Measurements from ENCODE around the gene PLA2R1. TPM values are rescaled to one million over a fixed set of nuclear protein-coding genes. Genes with fewer than 3 reads are reported as not detected.

Gene PLA2R1
- total RNA-seq, 4 donors from 2014 or later = 18.3 to 52.0 (median 34.1) TPM

- DNase-seq (ENCODE audit: low spot score in 2 of 2) = no peak
- intact Hi-C loops (cut with DNase I; ENCODE audit: low total_unique reads) = no loop called here
- TF ChIP-seq POLR2A (IDR thresholded peaks at IDR 0.05) = no peak
- no peak for TF ChIP-seq CTCF (IDR thresholded peaks at IDR 0.05)
- WGBS, 2 donors = 84 to 91% methylated on average over 3 of the region's 3 CpGs
- no peak overlapping the region for H3K4me3 ChIP-seq (ENCODE audit: low read depth, poor library complexity, severe bottlenecking)
Measured at GRCh38 chr2:159998961-159999360, 63.5 kb downstream of the PLA2R1 start.

GRCh38 chr2:159998243-159998642 is 64.2 kb downstream of the PLA2R1 start:
- TF ChIP-seq POLR2A (IDR thresholded peaks at IDR 0.05) = no peak
- no peak for TF ChIP-seq CTCF (IDR thresholded peaks at IDR 0.05)
- no peak overlapping the region for H3K4me3 ChIP-seq (ENCODE audit: low read depth, poor library complexity, severe bottlenecking)
- intact Hi-C loops (cut with DNase I; ENCODE audit: low total_unique reads) = no loop called here
- WGBS, 2 donors = 92 to 97% methylated on average over 2 of the region's 2 CpGs
- no peak for DNase-seq (ENCODE audit: low spot score in 2 of 2)

GRCh38 chr2:159996792-159997546 is 65.4 kb downstream of the PLA2R1 start:
- no peak for TF ChIP-seq POLR2A (IDR thresholded peaks at IDR 0.05)
- TF ChIP-seq CTCF (IDR thresholded peaks at IDR 0.05) = no peak
- intact Hi-C loops (cut with DNase I; ENCODE audit: low total_unique reads) = no loop called here
- DNase-seq (ENCODE audit: low spot score in 2 of 2) = no peak
- no peak overlapping the region for H3K4me3 ChIP-seq (ENCODE audit: low read depth, poor library complexity, severe bottlenecking)
- WGBS, 2 donors = 67 to 77% methylated on average over 3 of the region's 3 CpGs

GRCh38 chr2:159995038-159995437 is 67.4 kb downstream of the PLA2R1 start:
- 84 to 88% methylated on average over 2 of the region's 2 CpGs for WGBS, 2 donors
- DNase-seq (ENCODE audit: low spot score in 2 of 2) = no peak
- TF ChIP-seq CTCF (IDR thresholded peaks at IDR 0.05) (no peak), POLR2A (IDR thresholded peaks at IDR 0.05) (no peak)
- no peak overlapping the region for H3K4me3 ChIP-seq (ENCODE audit: low read depth, poor library complexity, severe bottlenecking)
- intact Hi-C loops (cut with DNase I; ENCODE audit: low total_unique reads) = no loop called here

- H3K4me3 ChIP-seq (ENCODE audit: low read depth, poor library complexity, severe bottlenecking) = no peak overlapping the region
- TF ChIP-seq POLR2A (IDR thresholded peaks at IDR 0.05) (no peak), CTCF (IDR thresholded peaks at IDR 0.05) (no peak)
- WGBS, 2 donors = 87 to 95% methylated on average over 4 of the region's 4 CpGs
- no peak for DNase-seq (ENCODE audit: low spot score in 2 of 2)
- intact Hi-C loops (cut with DNase I; ENCODE audit: low total_unique reads) = no loop called here
Measured at GRCh38 chr2:159989249-159989648, 73.2 kb downstream of the PLA2R1 start.

Data from lower leg skin (tissue), 4 donors.